ENCODE results near the gene LMCD1. TPM values are rescaled to one million over a fixed set of nuclear protein-coding genes. Genes with fewer than 3 reads are reported as not detected.

Gene LMCD1
- polyA plus RNA-seq, 1 experiment, result 39.1 TPM

- POLR2A ChIA-PET, result no interaction called here
- no peak for TF ChIP-seq CTCF (IDR thresholded peaks at IDR 0.05; ENCODE audit: low read depth, low read length)
- H3K9me3 ChIP-seq (ENCODE audit: control insufficient read depth, insufficient read depth, low read length), result no peaks in the 10 kb centered on the region
- H3K4me3 ChIP-seq (ENCODE audit: low read depth, low read length), result no peak overlapping the region
- CTCF ChIA-PET, result interaction anchor here (1.3 kb wide), 1 partner anchor 151 kb away, joined by 3 read pairs; no protein-coding TSS in a partner anchor
- no peak for DNase-seq (ENCODE audit: low read depth, low spot score)
- H3K27ac ChIP-seq (ENCODE audit: low read depth, low read length), result no peak overlapping the region
- H3K27me3 ChIP-seq (ENCODE audit: control insufficient read depth, insufficient read depth, low read length), result no peaks in the 10 kb centered on the region
These were observed 66.4 kb downstream of the LMCD1 start for GRCh38 chr3:8567784-8568575.

GRCh38 chr3:8571256-8571655 lies 69.6 kb downstream of the LMCD1 start:
- POLR2A ChIA-PET, result no interaction called here

GRCh38 chr3:8573342-8573926 lies 71.8 kb downstream of the LMCD1 start:
- ChIA-PET CTCF (interaction anchor here (0.6 to 4.9 kb wide), 4 partner anchors 15 to 196 kb away, joined by 3 to 29 read pairs (median 6); partner anchors contain the start of gene OXTR), POLR2A (interaction anchor here (2.1 kb wide), 1 partner anchor 72 kb away, joined by 7 read pairs; the partner anchor contains the start of gene LMCD1)
- no peak for DNase-seq (ENCODE audit: low read depth, low spot score)
- Histone ChIP-seq H3K27ac (ENCODE audit: low read depth, low read length) (no peak overlapping the region), H3K9me3 (ENCODE audit: control insufficient read depth, insufficient read depth, low read length) (no peaks in the 10 kb centered on the region), H3K4me3 (ENCODE audit: low read depth, low read length) (no peak overlapping the region), H3K27me3 (ENCODE audit: control insufficient read depth, insufficient read depth, low read length) (no peaks in the 10 kb centered on the region)
- no peak for TF ChIP-seq CTCF (IDR thresholded peaks at IDR 0.05; ENCODE audit: low read depth, low read length)

More at GRCh38 chr3:8571256-8571655, 69.6 kb downstream of the LMCD1 start:
- H3K27ac ChIP-seq (ENCODE audit: low read depth, low read length), result no peak overlapping the region
- TF ChIP-seq CTCF (IDR thresholded peaks at IDR 0.05; ENCODE audit: low read depth, low read length), result no peak
- no peaks in the 10 kb centered on the region for H3K27me3 ChIP-seq (ENCODE audit: control insufficient read depth, insufficient read depth, low read length)
- H3K4me3 ChIP-seq (ENCODE audit: low read depth, low read length), result no peak overlapping the region
- DNase-seq (ENCODE audit: low read depth, low spot score), result no peak
- CTCF ChIA-PET, result interaction anchor here (0.8 kb wide), 1 partner anchor 127 kb away, joined by 3 read pairs; no protein-coding TSS in a partner anchor
- no peaks in the 10 kb centered on the region for H3K9me3 ChIP-seq (ENCODE audit: control insufficient read depth, insufficient read depth, low read length)

GRCh38 chr3:8574040-8574669 lies 72.5 kb downstream of the LMCD1 start:
- Histone ChIP-seq H3K27me3 (ENCODE audit: control insufficient read depth, insufficient read depth, low read length) (no peaks in the 10 kb centered on the region), H3K27ac (ENCODE audit: low read depth, low read length) (no peak overlapping the region), H3K4me3 (ENCODE audit: low read depth, low read length) (no peak overlapping the region), H3K9me3 (ENCODE audit: control insufficient read depth, insufficient read depth, low read length) (no peaks in the 10 kb centered on the region)
- DNase-seq (ENCODE audit: low read depth, low spot score), result no peak
- no peak for TF ChIP-seq CTCF (IDR thresholded peaks at IDR 0.05; ENCODE audit: low read depth, low read length)
- ChIA-PET CTCF (interaction anchor here (1.4 to 4.9 kb wide), 3 partner anchors 18 to 196 kb away, joined by 3 to 29 read pairs (median 6); partner anchors contain the start of gene OXTR), POLR2A (interaction anchor here (0.6 to 2.1 kb wide), 2 partner anchors 72 to 130 kb away, joined by 3 to 7 read pairs; partner anchors contain the start of gene LMCD1)
